A673 (cell line): Measurements from ENCODE around the gene ARHGAP15. TPM values are rescaled to one million over a fixed set of nuclear protein-coding genes. Genes with fewer than 3 reads are reported as not detected.

Experiments used
- BruUV-seq: library from RNA; stranded (reverse); fragments of 400-500 nt; replicated peaks from 2 replicates; lab custom pipeline; 2021; lab: Mats Ljungman, UMichigan
- CTCF ChIA-PET: fragments of 300-600 bp; sonication (Branson Sonifier 250); formaldehyde crosslinking; loops from one replicate; lab custom pipeline; 2022; ENCODE audit warnings: antibody characterized with exemption; lab: Charles Lee
- POLR2A ChIA-PET: fragments of 300-600 bp; sonication (Branson Sonifier 250); formaldehyde crosslinking; loops from one replicate; lab custom pipeline; 2022; ENCODE audit warnings: antibody characterized with exemption; ENCODE audit not compliant: low non-redundant PET; lab: Charles Lee
- DNase-seq: peaks from one replicate; pipeline ENCODE4 v3.0.0-alpha.2; 2015; ENCODE audit warnings: low spot score
- H3K27ac ChIP-seq: fragments of 200-600 bp; sonication (generic); 2 replicates; pipeline ENCODE4 v1.5.1; 2016; ENCODE audit warnings: mixed run types, low read depth, mild to moderate bottlenecking, mixed read lengths, antibody characterized with exemption, low read length; ENCODE audit not compliant: poor library complexity, severe bottlenecking
- H3K27me3 ChIP-seq: fragments of 200-600 bp; sonication (generic); replicated peaks from 2 replicates; pipeline ENCODE4 v1.6.1; 2017; ENCODE audit warnings: mixed run types, low read depth, mild to moderate bottlenecking, mixed read lengths, antibody characterized with exemption, low read length; ENCODE audit not compliant: insufficient read depth, poor library complexity
- H3K36me3 ChIP-seq: fragments of 200-600 bp; sonication (generic); 2 replicates; pipeline ENCODE4 v1.6.1; 2016; ENCODE audit warnings: mixed run types, mild to moderate bottlenecking, mixed read lengths, antibody characterized with exemption, low read length; ENCODE audit not compliant: insufficient read depth, poor library complexity, severe bottlenecking
- H3K4me1 ChIP-seq: fragments of 200-600 bp; sonication (generic); 2 replicates; pipeline ENCODE4 v1.6.1; 2017; ENCODE audit warnings: mixed run types, mild to moderate bottlenecking, mixed read lengths, antibody characterized with exemption, low read length; ENCODE audit not compliant: insufficient read depth, poor library complexity, severe bottlenecking
- H3K4me3 ChIP-seq: fragments of 200-600 bp; sonication (generic); 2 replicates; pipeline ENCODE4 v1.5.1; 2016; ENCODE audit warnings: low read depth, mixed run types, mild to moderate bottlenecking, mixed read lengths, low read length; ENCODE audit not compliant: poor library complexity, severe bottlenecking
- H3K9me3 ChIP-seq: fragments of 200-600 bp; sonication (generic); 2 replicates; pipeline ENCODE4 v1.6.1; 2016; ENCODE audit warnings: mixed run types, low read depth, mild to moderate bottlenecking, mixed read lengths, antibody characterized with exemption, low read length; ENCODE audit not compliant: poor library complexity, severe bottlenecking
- CTCF ChIP-seq: fragments of 300-800, 200-600 bp; sonication (generic); conservative IDR thresholded peaks from 2 replicates; pipeline ENCODE4 v1.5.1; 2017; ENCODE audit warnings: low read depth, mild to moderate bottlenecking, antibody characterized with exemption, low read length, moderate library complexity, mixed read lengths
- EZH2 ChIP-seq: fragments of 200-600 bp; sonication (generic); IDR thresholded peaks from 2 replicates; pipeline ENCODE4 v1.6.1; 2017; ENCODE audit warnings: borderline replicate concordance, low read depth, mild to moderate bottlenecking, mixed read lengths, antibody characterized with exemption, low read length; ENCODE audit not compliant: poor library complexity, severe bottlenecking
- intact Hi-C: fragments of 100-400 bp; cut with micrococcal nuclease; formaldehyde crosslinking; loops from one replicate; pipeline ENCODE4 v1.10.0; 2022; ENCODE audit not compliant: unreplicated experiment
- total RNA-seq: library from RNA; stranded (reverse); gene quantifications from 2 replicates; pipeline ENCODE4 v1.2.3, GENCODE V29; 2021

Gene ARHGAP15
- total RNA-seq, 1 experiment from 2014 or later: not detected

GRCh38 chr2:143736904-143737303 lies 607.7 kb downstream of the ARHGAP15 start:
- Histone ChIP-seq H3K4me1 (peaks cover 4% of the 10 kb centered on the region), H3K4me3 (no peak overlapping the region), H3K27ac (no peak overlapping the region), H3K9me3 (no peaks in the 10 kb centered on the region), H3K36me3 (no peaks in the 10 kb centered on the region), H3K27me3 (no peaks in the 10 kb centered on the region)
- BruUV-seq: no TSS peak
- ChIA-PET POLR2A (interaction anchor here (0.6 kb wide), 1 partner anchor 9 kb away, joined by 4 read pairs; no protein-coding TSS in a partner anchor), CTCF (no interaction called here)
- no peak for TF ChIP-seq CTCF
- DNase-seq: peak; percentile 59
- intact Hi-C loops: no loop called here

GRCh38 chr2:143740431-143740830 lies 611.2 kb downstream of the ARHGAP15 start:
- Histone ChIP-seq H3K4me1 (peaks cover 9% of the 10 kb centered on the region), H3K27me3 (no peaks in the 10 kb centered on the region), H3K9me3 (no peaks in the 10 kb centered on the region), H3K4me3 (no peak overlapping the region), H3K27ac (no peak overlapping the region), H3K36me3 (no peaks in the 10 kb centered on the region)
- BruUV-seq: no TSS peak
- DNase-seq: no peak
- intact Hi-C loops: no loop called here
- CTCF ChIA-PET: no interaction called here
- POLR2A ChIA-PET: no interaction called here
- TF ChIP-seq CTCF: no peak
- TF ChIP-seq EZH2: no peak

- BruUV-seq: no TSS peak
- no peaks in the 10 kb centered on the region for H3K9me3 ChIP-seq
- no peaks in the 10 kb centered on the region for H3K27me3 ChIP-seq
- H3K36me3 ChIP-seq: no peaks in the 10 kb centered on the region
- CTCF ChIA-PET: no interaction called here
- POLR2A ChIA-PET: no interaction called here
- no peak for DNase-seq
- intact Hi-C loops: no loop called here
- TF ChIP-seq CTCF (no peak), EZH2 (no peak)
- peaks cover 16% of the 10 kb centered on the region for H3K4me1 ChIP-seq
- H3K4me3 ChIP-seq: no peak overlapping the region
- no peak overlapping the region for H3K27ac ChIP-seq
Measured at GRCh38 chr2:143741205-143741604, 612.0 kb downstream of the ARHGAP15 start.
